IPS-18a (cell line): ENCODE data around the gene CALHM1.

Source experiments
- H3K27ac ChIP-seq: one replicate; pipeline ENCODE4 v1.5.1; 2013; ENCODE audit warnings: low read length
- H3K27me3 ChIP-seq: one replicate; pipeline ENCODE4 v1.6.1; 2013; ENCODE audit warnings: mild to moderate bottlenecking, low read length; ENCODE audit not compliant: control insufficient read depth, insufficient read depth
- H3K36me3 ChIP-seq: one replicate; pipeline ENCODE4 v1.6.1; 2013; ENCODE audit warnings: low read depth, low read length; ENCODE audit not compliant: control insufficient read depth
- H3K4me1 ChIP-seq: one replicate; pipeline ENCODE4 v1.6.1; 2013; ENCODE audit warnings: low read depth, low read length; ENCODE audit not compliant: control insufficient read depth
- H3K4me3 ChIP-seq: one replicate; pipeline ENCODE4 v1.5.1; 2013; ENCODE audit warnings: low read length
- H3K9ac ChIP-seq: one replicate; pipeline ENCODE4 v1.6.1; 2013; ENCODE audit warnings: mild to moderate bottlenecking, low read length, moderate library complexity
- H3K9me3 ChIP-seq: one replicate; pipeline ENCODE4 v1.6.1; 2013; ENCODE audit warnings: low read depth, low read length; ENCODE audit not compliant: control insufficient read depth

Gene CALHM1

DNA sequence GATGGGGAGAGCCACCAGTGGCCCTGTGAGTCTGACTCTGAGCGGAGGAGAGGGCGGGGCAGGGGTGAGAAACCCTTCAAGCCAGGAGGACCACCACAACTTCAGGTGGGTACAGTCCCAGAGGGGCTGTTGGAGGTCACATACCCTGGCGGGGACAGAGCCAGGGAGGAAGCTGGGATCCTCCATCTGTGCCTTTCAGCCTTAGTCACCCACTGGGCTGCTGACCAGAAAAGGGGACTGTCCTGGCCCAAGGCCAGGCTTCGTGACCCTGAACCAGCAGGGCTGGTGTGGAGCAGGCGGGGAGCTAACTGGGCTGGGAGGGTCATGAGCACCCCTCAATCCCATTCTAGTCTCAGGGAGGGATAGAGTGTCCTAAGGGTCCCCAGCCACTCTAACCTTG lies 21.8 kb upstream of the CALHM1 start:
- peaks cover 5% of the 10 kb centered on the region for H3K4me1 ChIP-seq
- no peaks in the 10 kb centered on the region for H3K27me3 ChIP-seq
- no peaks in the 10 kb centered on the region for H3K9me3 ChIP-seq
- no peaks in the 10 kb centered on the region for H3K36me3 ChIP-seq
- H3K27ac ChIP-seq = no peak overlapping the region
- H3K4me3 ChIP-seq = no peak overlapping the region
- H3K9ac ChIP-seq = no peak overlapping the region

DNA sequence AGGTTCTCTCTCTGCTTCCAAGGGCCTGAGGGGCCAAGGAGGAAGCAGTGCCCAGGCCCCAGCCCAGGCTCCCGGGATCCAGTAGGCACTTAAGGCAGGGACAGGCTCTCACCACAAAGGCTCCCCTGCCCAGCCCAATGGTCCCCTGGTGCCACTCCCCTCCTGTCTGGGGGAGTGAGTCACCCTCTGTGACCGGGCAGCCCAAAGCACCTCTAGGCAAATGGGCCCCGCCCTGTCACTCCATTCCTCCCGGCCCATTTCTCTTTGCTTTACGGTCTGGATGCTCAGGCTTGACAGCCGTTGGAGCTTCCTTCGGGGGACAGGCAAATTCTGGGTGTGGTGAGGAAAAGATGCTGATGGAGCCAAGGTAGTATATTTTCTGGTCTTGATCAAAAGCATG lies 20.4 kb upstream of the CALHM1 start, which contains the start of gene CALHM3:
CALHM3 (minus strand) TSS at position 106 of the 400 bp plus-strand sequence. CDS start 208 bp downstream, outside the sequence.
- Histone ChIP-seq H3K36me3 (no peaks in the 10 kb centered on the region), H3K4me1 (peaks cover 5% of the 10 kb centered on the region), H3K27ac (no peak within 1 kb of the TSS), H3K9ac (no peak within 1 kb of the TSS), H3K27me3 (no peaks in the 10 kb centered on the region), H3K4me3 (no peak within 1 kb of the TSS), H3K9me3 (no peaks in the 10 kb centered on the region)

DNA sequence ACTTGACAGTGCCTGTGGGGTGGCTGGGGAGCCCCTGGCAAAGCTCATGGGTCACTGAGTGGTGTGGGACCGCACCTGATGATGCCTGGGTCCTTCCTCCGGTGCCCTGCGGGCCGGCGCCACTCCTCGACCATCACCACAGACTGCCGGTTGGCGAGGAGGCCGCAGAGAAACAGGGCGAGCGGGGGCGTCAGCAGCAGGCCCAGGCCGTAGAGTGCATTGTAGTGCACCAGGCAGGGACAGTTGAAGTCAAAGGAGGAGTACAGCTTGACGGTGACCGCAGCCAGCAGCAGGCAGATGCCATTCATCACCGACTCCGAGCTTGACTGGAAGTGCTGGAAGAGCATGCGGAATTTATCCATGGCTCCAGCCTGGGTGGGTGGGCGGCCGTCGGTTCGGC lies 20.0 kb upstream of the CALHM1 start:
- no peak overlapping the region for H3K27ac ChIP-seq

DNA sequence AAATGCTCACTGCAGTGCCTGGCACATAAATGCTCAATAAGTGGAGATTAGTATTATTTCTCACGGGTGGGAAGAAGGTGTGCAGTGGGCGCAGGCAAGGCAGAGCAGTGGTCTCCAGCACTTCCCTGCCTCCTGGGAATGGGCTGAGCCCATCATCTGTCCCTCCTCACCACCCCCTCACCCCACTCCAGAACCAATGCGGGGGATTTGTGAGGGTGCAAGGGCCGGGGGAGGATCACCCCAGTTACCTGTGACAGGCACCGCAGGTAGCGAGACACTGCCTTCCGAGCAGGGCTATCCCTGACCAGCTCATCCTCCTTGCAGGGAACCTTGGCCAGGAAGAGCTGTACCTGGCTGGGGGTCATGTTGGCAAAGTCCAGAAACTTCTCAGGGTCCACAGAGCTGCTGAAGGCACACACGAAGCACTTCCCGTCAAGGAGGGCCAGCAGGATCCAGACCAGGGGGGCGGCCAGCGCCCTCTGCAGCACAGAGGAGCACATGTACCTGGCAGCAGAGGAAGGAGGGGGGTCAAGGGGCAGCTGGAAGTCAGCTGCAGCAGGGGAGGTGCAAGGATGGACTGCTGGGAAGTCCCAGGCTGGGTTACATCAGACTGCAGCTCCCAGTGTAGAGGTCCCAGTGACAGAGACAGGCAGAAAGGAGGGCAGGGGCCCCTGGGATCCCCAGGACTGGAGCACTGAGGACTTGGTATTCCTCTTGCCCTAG lies 17.5 kb upstream of the CALHM1 start:
- peak overlapping the region; percentile 46 for H3K9ac ChIP-seq
- no peak overlapping the region for H3K4me3 ChIP-seq
- H3K27ac ChIP-seq = no peak overlapping the region
- no peaks in the 10 kb centered on the region for H3K27me3 ChIP-seq
- peaks cover 5% of the 10 kb centered on the region for H3K4me1 ChIP-seq
- H3K36me3 ChIP-seq = no peaks in the 10 kb centered on the region
- H3K9me3 ChIP-seq = no peaks in the 10 kb centered on the region

More for the DNA sequence above, 20.0 kb upstream of the CALHM1 start:
- no peaks in the 10 kb centered on the region for H3K27me3 ChIP-seq
- H3K9me3 ChIP-seq = no peaks in the 10 kb centered on the region
- peaks cover 5% of the 10 kb centered on the region for H3K4me1 ChIP-seq
- no peak overlapping the region for H3K4me3 ChIP-seq
- H3K36me3 ChIP-seq = no peaks in the 10 kb centered on the region
- H3K9ac ChIP-seq = no peak overlapping the region

DNA sequence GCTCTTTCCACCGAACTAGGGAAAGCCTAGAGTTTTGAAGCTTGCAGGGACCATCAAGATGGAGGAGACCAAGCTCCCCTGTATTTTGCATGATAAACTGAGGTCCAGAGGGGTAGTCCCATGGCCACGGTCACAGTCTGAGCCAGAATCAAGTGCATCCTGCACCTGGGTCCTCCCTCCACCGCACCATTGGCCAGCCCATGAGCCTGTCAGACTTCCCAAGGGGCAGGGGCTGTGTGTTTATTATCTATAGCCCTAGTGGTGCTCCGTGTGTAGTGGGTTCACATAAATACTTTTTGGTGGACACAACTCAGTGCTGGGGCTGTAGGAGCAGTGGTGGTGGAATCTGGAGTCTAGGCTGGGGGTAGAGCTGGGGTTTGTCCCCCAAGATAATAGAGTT lies 16.7 kb upstream of the CALHM1 start:
- Histone ChIP-seq H3K9ac (no peak overlapping the region), H3K27ac (no peak overlapping the region), H3K9me3 (no peaks in the 10 kb centered on the region), H3K27me3 (no peaks in the 10 kb centered on the region), H3K4me1 (peaks cover 5% of the 10 kb centered on the region), H3K4me3 (no peak overlapping the region), H3K36me3 (no peaks in the 10 kb centered on the region)

DNA sequence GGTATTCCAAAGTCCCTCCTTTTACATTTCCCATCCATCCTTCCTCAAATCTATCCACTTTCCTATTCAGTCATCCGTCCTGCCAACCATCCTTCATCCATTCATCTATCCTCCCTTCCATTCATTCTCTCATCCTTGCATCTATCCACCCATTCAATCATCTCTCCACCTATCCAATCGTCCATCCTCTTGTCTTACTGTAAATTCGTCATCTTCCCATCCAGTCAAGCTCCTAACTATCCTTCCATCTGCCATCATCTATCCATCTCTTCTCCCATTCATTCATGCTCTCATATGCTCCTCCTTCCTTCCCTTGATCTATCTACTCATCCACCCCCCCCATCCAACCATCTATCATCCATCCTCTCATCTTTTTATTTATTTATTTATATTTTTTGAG lies 15.4 kb upstream of the CALHM1 start:
- H3K27me3 ChIP-seq = no peaks in the 10 kb centered on the region

DNA sequence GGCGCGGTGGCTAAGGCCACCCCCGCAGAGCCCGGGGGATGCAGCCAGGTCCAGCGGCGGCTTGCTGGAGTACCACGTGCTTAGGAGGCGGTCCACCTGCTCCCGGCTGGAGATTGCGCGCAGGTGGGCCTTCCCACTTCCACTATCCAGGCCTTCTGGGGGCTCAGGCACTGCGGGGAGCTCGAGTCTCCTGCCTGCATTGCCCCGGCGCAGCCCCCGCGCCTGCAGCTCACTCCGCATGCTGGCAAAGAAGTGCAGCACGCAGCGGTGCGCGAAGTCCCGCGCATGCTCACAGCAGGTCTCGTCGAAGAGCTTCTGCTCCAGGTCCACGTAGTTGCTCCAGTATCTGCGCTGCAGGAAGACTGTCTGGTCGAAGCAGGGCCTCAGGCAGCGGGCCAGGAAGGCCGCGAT lies 14.6 kb upstream of the CALHM1 start:
- Histone ChIP-seq H3K27me3 (no peaks in the 10 kb centered on the region), H3K9ac (no peak overlapping the region), H3K9me3 (no peaks in the 10 kb centered on the region), H3K36me3 (no peaks in the 10 kb centered on the region), H3K27ac (no peak overlapping the region), H3K4me1 (peaks cover 5% of the 10 kb centered on the region), H3K4me3 (no peak overlapping the region)

More for the DNA sequence above, 15.4 kb upstream of the CALHM1 start:
- H3K27ac ChIP-seq = no peak overlapping the region
- H3K9me3 ChIP-seq = no peaks in the 10 kb centered on the region
- no peak overlapping the region for H3K4me3 ChIP-seq
- H3K9ac ChIP-seq = no peak overlapping the region
- peaks cover 5% of the 10 kb centered on the region for H3K4me1 ChIP-seq
- no peaks in the 10 kb centered on the region for H3K36me3 ChIP-seq

DNA sequence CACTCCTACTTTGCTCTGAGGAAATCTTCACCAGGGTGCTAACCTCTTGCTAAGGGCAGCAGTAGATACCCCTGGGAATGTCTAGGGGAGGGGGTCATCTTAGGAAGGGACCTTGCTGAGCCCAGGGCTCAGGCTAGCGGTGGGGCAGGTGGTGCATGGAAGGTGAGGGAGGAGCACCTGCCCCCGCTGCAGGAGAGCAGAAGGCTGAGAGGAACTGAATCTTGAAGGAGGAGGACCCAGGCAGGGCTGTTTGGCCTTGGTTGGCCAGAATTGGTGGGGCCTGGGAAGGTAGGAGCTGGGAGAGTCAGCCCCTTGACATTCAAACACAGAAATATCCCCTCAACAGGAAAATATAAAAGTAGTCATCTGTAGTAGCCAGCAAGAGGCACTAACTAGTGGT lies 13.3 kb upstream of the CALHM1 start:
- H3K36me3 ChIP-seq = no peaks in the 10 kb centered on the region
- no peak overlapping the region for H3K27ac ChIP-seq
- no peaks in the 10 kb centered on the region for H3K9me3 ChIP-seq
- no peak overlapping the region for H3K4me3 ChIP-seq
- H3K4me1 ChIP-seq = peaks cover 5% of the 10 kb centered on the region
- H3K9ac ChIP-seq = no peak overlapping the region
- no peaks in the 10 kb centered on the region for H3K27me3 ChIP-seq

DNA sequence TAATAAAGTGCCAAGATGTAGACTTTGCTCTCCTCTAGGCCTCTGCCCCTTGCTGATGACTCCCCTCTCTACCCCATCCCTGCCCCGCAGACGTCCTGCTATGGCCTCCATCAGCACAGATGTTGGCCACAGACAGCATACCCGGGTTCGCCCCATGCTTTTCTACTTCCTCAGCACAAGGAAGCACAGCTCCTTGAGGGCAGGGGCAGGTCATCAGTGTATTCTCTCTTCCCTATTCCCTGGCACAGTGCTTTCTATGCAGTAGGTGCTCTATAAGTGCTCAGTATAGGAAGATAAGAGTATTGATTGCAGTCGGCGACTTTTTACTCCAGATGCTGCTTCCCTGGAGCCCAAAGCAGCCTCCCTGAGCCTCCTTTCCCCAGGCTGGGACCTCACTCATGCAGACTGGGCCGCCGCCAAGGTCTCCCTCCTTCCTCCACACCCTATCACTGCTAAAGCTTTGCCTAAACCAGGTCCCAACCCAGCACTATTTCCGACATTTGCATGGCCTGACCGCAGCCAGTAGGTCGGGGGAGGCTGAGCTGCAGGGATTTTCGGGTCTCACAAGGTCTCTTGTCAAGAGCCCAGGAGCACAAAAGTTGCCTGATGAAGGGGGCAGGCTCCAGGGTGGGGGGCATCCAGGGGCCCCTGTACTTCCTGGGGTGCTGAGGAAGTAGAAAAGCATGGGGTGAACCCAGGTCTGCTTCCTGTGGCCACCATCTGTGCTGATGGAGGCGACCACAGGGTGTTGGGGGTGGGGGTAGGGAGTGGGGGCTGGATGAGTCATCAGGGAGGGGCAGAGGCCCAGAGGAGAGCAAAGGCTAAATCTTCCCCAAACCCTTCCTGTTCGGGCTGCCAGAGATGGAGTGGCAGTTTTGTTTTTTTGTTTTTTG lies 12.3 kb upstream of the CALHM1 start:
- no peaks in the 10 kb centered on the region for H3K27me3 ChIP-seq
- no peak overlapping the region for H3K27ac ChIP-seq
- H3K4me3 ChIP-seq = no peak overlapping the region
- no peaks in the 10 kb centered on the region for H3K9me3 ChIP-seq
- no peaks in the 10 kb centered on the region for H3K4me1 ChIP-seq
- H3K36me3 ChIP-seq = no peaks in the 10 kb centered on the region
- no peak overlapping the region for H3K9ac ChIP-seq

DNA sequence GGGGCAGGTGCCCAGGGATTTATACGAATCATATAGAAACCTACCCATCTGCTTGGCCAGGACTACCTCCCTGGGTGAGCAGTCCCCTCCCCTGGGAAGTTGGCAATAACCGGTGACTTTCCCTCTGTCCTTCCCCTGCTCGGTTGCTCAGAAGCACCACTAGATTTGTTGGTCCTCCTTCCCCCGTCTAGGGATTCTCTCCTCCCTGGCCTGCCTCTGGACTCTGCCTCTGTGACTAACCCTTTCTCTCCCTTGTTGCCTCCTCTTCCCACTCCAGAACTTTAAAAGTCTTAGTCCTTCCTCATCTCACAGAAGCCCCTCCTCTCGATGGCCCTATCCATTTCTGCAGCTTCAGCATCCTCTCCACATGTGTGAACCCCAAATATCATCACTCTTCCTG lies 10.5 kb upstream of the CALHM1 start:
- no peaks in the 10 kb centered on the region for H3K4me1 ChIP-seq
- H3K27me3 ChIP-seq = no peaks in the 10 kb centered on the region
- H3K27ac ChIP-seq = no peak overlapping the region
- H3K4me3 ChIP-seq = no peak overlapping the region
- H3K9me3 ChIP-seq = no peaks in the 10 kb centered on the region
- H3K9ac ChIP-seq = no peak overlapping the region
- H3K36me3 ChIP-seq = no peaks in the 10 kb centered on the region

DNA sequence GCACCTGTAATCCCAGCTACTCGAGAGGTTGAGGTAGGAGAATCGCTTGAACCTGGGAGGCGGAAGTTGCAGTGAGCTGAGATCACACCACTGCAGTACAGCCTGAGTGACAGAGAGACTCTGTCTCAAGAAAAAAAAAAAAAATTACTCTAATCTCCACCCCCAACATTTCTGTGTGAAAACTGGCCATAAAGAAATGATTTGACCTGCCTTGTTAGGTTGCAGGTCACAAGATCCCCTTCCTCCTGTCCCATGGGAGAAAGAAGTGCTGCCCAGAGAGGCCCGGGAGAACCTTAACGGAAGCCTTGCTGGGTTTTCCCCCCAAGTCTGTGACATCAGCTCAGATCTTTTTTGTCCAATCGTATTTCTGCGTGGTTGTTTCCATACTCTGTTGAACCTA lies 8.7 kb upstream of the CALHM1 start:
- Histone ChIP-seq H3K4me1 (no peaks in the 10 kb centered on the region), H3K9ac (no peak overlapping the region), H3K9me3 (no peaks in the 10 kb centered on the region), H3K27me3 (no peaks in the 10 kb centered on the region), H3K27ac (no peak overlapping the region), H3K4me3 (no peak overlapping the region), H3K36me3 (no peaks in the 10 kb centered on the region)
